ENCODE data around the gene ARHGAP22.

ARHGAP22 gene

GRCh38 chr10:48623607-48624132, 18.8 kb upstream of the ARHGAP22 start:
- Histone ChIP-seq H3K27me3 (ENCODE audit: low read depth) (no peaks in the 10 kb centered on the region), H3K4me3 (no peak overlapping the region), H3K9me3 (no peaks in the 10 kb centered on the region), H3K36me3 (replicated peaks) (no peaks in the 10 kb centered on the region), H3K4me1 (no peaks in the 10 kb centered on the region)
- in situ Hi-C loops (cut with MboI; ENCODE audit: low sequenced_read_pairs): no loop called here
- DNase-seq (ENCODE audit: low spot score in 2 of 2): no peak

GRCh38 chr10:48623009-48623408, 18.1 kb upstream of the ARHGAP22 start:
- in situ Hi-C loops (cut with MboI; ENCODE audit: low sequenced_read_pairs): no loop called here
- H3K27me3 ChIP-seq (ENCODE audit: low read depth): no peaks in the 10 kb centered on the region
- H3K4me1 ChIP-seq: no peaks in the 10 kb centered on the region
- no peaks in the 10 kb centered on the region for H3K9me3 ChIP-seq
- no peaks in the 10 kb centered on the region for H3K36me3 ChIP-seq (replicated peaks)
- no peak for DNase-seq (ENCODE audit: low spot score in 2 of 2)
- no peak overlapping the region for H3K4me3 ChIP-seq

GRCh38 chr10:48620719-48621118, 15.8 kb upstream of the ARHGAP22 start:
- Histone ChIP-seq H3K9me3 (no peaks in the 10 kb centered on the region), H3K4me3 (no peak overlapping the region), H3K36me3 (replicated peaks) (no peaks in the 10 kb centered on the region), H3K27me3 (ENCODE audit: low read depth) (no peaks in the 10 kb centered on the region), H3K4me1 (no peaks in the 10 kb centered on the region)
- no peak for DNase-seq (ENCODE audit: low spot score in 2 of 2)
- in situ Hi-C loops (cut with MboI; ENCODE audit: low sequenced_read_pairs): no loop called here

GRCh38 chr10:48616436-48616835, 11.6 kb upstream of the ARHGAP22 start:
- H3K27me3 ChIP-seq (ENCODE audit: low read depth): no peaks in the 10 kb centered on the region
- in situ Hi-C loops (cut with MboI; ENCODE audit: low sequenced_read_pairs): no loop called here
- no peak for DNase-seq (ENCODE audit: low spot score in 2 of 2)

GRCh38 chr10:48614481-48615390, 9.9 kb upstream of the ARHGAP22 start:
- DNase-seq (ENCODE audit: low spot score in 2 of 2): no peak
- no peak overlapping the region for H3K4me3 ChIP-seq
- in situ Hi-C loops (cut with MboI; ENCODE audit: low sequenced_read_pairs): no loop called here
- no peaks in the 10 kb centered on the region for H3K27me3 ChIP-seq (ENCODE audit: low read depth)
- no peaks in the 10 kb centered on the region for H3K4me1 ChIP-seq
- H3K36me3 ChIP-seq (replicated peaks): no peaks in the 10 kb centered on the region
- no peaks in the 10 kb centered on the region for H3K9me3 ChIP-seq

More at GRCh38 chr10:48616436-48616835, 11.6 kb upstream of the ARHGAP22 start:
- no peaks in the 10 kb centered on the region for H3K36me3 ChIP-seq (replicated peaks)
- H3K4me3 ChIP-seq: no peak overlapping the region
- no peaks in the 10 kb centered on the region for H3K9me3 ChIP-seq
- H3K4me1 ChIP-seq: no peaks in the 10 kb centered on the region

- no peak overlapping the region for H3K4me3 ChIP-seq
- no peaks in the 10 kb centered on the region for H3K27me3 ChIP-seq (ENCODE audit: low read depth)
- no peaks in the 10 kb centered on the region for H3K9me3 ChIP-seq
- no peak for DNase-seq (ENCODE audit: low spot score in 2 of 2)
- H3K36me3 ChIP-seq (replicated peaks): no peaks in the 10 kb centered on the region
- in situ Hi-C loops (cut with MboI; ENCODE audit: low sequenced_read_pairs): no loop called here
- H3K4me1 ChIP-seq: no peaks in the 10 kb centered on the region
These were observed 8.1 kb upstream of the ARHGAP22 start for GRCh38 chr10:48613016-48613415.

GRCh38 chr10:48612236-48612943, 7.5 kb upstream of the ARHGAP22 start:
- in situ Hi-C loops (cut with MboI; ENCODE audit: low sequenced_read_pairs): no loop called here

GRCh38 chr10:48611133-48611532, 6.3 kb upstream of the ARHGAP22 start:
- DNase-seq (ENCODE audit: low spot score in 2 of 2): no peak
- Histone ChIP-seq H3K27me3 (ENCODE audit: low read depth) (no peaks in the 10 kb centered on the region), H3K36me3 (replicated peaks) (no peaks in the 10 kb centered on the region), H3K4me3 (no peak overlapping the region), H3K9me3 (no peaks in the 10 kb centered on the region), H3K4me1 (no peaks in the 10 kb centered on the region)
- in situ Hi-C loops (cut with MboI; ENCODE audit: low sequenced_read_pairs): no loop called here

More at GRCh38 chr10:48612236-48612943, 7.5 kb upstream of the ARHGAP22 start:
- H3K9me3 ChIP-seq: no peaks in the 10 kb centered on the region
- no peaks in the 10 kb centered on the region for H3K27me3 ChIP-seq (ENCODE audit: low read depth)
- H3K4me3 ChIP-seq: no peak overlapping the region
- no peaks in the 10 kb centered on the region for H3K4me1 ChIP-seq
- H3K36me3 ChIP-seq (replicated peaks): no peaks in the 10 kb centered on the region
- DNase-seq (ENCODE audit: low spot score in 2 of 2): no peak

- Histone ChIP-seq H3K4me3 (no peak overlapping the region), H3K4me1 (no peaks in the 10 kb centered on the region), H3K36me3 (replicated peaks) (no peaks in the 10 kb centered on the region), H3K9me3 (no peaks in the 10 kb centered on the region), H3K27me3 (ENCODE audit: low read depth) (no peaks in the 10 kb centered on the region)
- in situ Hi-C loops (cut with MboI; ENCODE audit: low sequenced_read_pairs): no loop called here
- DNase-seq (ENCODE audit: low spot score in 2 of 2): no peak
These were observed 5.8 kb upstream of the ARHGAP22 start for GRCh38 chr10:48610585-48611093.

- in situ Hi-C loops (cut with MboI; ENCODE audit: low sequenced_read_pairs): no loop called here
- H3K4me3 ChIP-seq: no peak overlapping the region
- no peak for DNase-seq (ENCODE audit: low spot score in 2 of 2)
- no peaks in the 10 kb centered on the region for H3K27me3 ChIP-seq (ENCODE audit: low read depth)
- no peaks in the 10 kb centered on the region for H3K36me3 ChIP-seq (replicated peaks)
- H3K4me1 ChIP-seq: no peaks in the 10 kb centered on the region
- H3K9me3 ChIP-seq: no peaks in the 10 kb centered on the region
These were observed 5.2 kb upstream of the ARHGAP22 start for GRCh38 chr10:48609899-48610584.

GRCh38 chr10:48609441-48609840, 4.6 kb upstream of the ARHGAP22 start:
- no peaks in the 10 kb centered on the region for H3K4me1 ChIP-seq
- H3K9me3 ChIP-seq: no peaks in the 10 kb centered on the region
- H3K4me3 ChIP-seq: no peak overlapping the region
- DNase-seq (ENCODE audit: low spot score in 2 of 2): no peak
- in situ Hi-C loops (cut with MboI; ENCODE audit: low sequenced_read_pairs): no loop called here
- no peaks in the 10 kb centered on the region for H3K27me3 ChIP-seq (ENCODE audit: low read depth)
- H3K36me3 ChIP-seq (replicated peaks): no peaks in the 10 kb centered on the region

GRCh38 chr10:48608976-48609375, 4.1 kb upstream of the ARHGAP22 start:
- in situ Hi-C loops (cut with MboI; ENCODE audit: low sequenced_read_pairs): no loop called here

GRCh38 chr10:48608279-48608681, 3.4 kb upstream of the ARHGAP22 start:
- H3K4me3 ChIP-seq: no peak overlapping the region
- DNase-seq (ENCODE audit: low spot score in 2 of 2): peak in 1 of 2 experiments; percentile 45

More at GRCh38 chr10:48608976-48609375, 4.1 kb upstream of the ARHGAP22 start:
- no peak overlapping the region for H3K4me3 ChIP-seq
- H3K27me3 ChIP-seq (ENCODE audit: low read depth): no peaks in the 10 kb centered on the region
- DNase-seq (ENCODE audit: low spot score in 2 of 2): no peak
- H3K36me3 ChIP-seq (replicated peaks): no peaks in the 10 kb centered on the region
- H3K9me3 ChIP-seq: no peaks in the 10 kb centered on the region
- no peaks in the 10 kb centered on the region for H3K4me1 ChIP-seq

More at GRCh38 chr10:48608279-48608681, 3.4 kb upstream of the ARHGAP22 start:
- in situ Hi-C loops (cut with MboI; ENCODE audit: low sequenced_read_pairs): no loop called here
- Histone ChIP-seq H3K4me1 (no peaks in the 10 kb centered on the region), H3K9me3 (no peaks in the 10 kb centered on the region), H3K36me3 (replicated peaks) (no peaks in the 10 kb centered on the region), H3K27me3 (ENCODE audit: low read depth) (no peaks in the 10 kb centered on the region)

Measured in HAP-1 (cell line).